GM13977 (cell line): ENCODE results near the gene CCDC107.

Experiments
- DNase-seq: peaks from one replicate; pipeline ENCODE4 v3.0.0; 2012; ENCODE audit warnings: low spot score
- CTCF ChIP-seq: IDR thresholded peaks from 2 replicates; pipeline ENCODE4 v1.5.1; 2012; ENCODE audit warnings: mild to moderate bottlenecking, control low read depth; ENCODE audit not compliant: insufficient read depth; ENCODE audit errors: extremely low read depth, missing control alignments
- in situ Hi-C: fragments of 300-500 bp; cut with MboI; formaldehyde crosslinking; loops from one replicate; pipeline ENCODE4 v1.12.0; 2022; ENCODE audit warnings: low sequenced_read_pairs, low pct_unique_long_range_greater_than_20kb, mixed read lengths, inconsistent platforms; ENCODE audit not compliant: unreplicated experiment

CCDC107 gene

DNA sequence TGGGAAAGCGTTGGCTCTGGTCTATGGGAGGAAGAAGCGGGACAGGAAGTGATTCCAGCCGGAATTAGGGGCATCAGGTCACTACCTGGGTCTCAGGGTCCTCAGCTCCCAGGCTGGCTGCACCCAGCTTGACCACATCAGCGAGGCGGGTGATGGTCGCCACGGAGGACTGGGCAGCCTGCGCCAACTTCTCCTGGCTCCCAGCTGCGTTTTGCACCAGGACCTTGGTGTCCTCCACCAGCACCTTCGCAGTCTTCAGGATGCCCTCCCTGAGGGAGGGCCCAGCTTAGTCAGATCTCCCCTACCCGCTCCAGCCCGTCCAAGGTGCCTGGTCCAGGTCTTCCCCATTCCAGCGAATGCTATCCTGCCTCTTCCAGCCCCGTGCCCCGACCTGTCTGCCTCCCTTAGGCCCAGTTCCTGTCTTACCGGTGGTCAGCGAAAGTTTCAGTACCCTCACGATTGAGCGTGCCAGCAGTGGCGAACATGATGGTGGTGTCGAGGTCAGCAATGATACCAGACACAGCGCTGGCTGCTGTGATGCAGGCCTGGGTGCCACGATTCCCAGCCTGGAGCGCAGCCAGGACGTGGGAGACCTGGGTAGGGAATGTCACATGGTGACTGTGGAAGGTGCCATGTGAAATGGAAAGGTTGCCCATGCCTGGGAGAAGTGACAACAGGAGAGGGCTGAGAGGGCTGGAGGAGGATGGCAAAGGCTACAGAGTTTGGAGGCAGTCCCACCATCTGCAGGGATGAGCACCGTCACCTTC, 46.0 kb downstream of the CCDC107 start:
- no peak for TF ChIP-seq CTCF
- DNase-seq, result no peak
- in situ Hi-C loops, result no loop called here

DNA sequence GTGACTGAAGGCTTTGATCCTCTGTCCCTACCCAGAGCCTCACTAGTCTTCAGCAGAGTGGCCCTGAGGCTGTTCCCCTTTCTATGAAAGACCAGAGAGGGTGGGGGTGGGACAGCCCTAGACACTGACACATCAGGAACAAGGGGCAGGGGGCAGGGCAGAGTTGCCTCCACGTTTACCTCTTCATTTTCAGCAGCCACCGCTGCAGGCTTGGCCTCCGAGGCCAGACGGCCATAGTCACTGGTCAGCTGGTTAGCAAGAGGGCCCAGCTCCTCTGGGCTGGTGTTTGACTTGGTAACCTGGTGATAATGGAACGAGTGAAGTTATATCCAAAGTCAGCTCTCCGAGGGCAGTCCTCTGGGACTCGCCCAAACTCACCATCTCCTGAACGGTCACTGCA, 47.3 kb downstream of the CCDC107 start:
- in situ Hi-C loops, result no loop called here
- no peak for TF ChIP-seq CTCF
- DNase-seq, result no peak

- in situ Hi-C loops, result no loop called here
- DNase-seq, result no peak
- no peak for TF ChIP-seq CTCF
Observed at GRCh38 chr9:35705836-35706430, 47.8 kb downstream of the CCDC107 start.

DNA sequence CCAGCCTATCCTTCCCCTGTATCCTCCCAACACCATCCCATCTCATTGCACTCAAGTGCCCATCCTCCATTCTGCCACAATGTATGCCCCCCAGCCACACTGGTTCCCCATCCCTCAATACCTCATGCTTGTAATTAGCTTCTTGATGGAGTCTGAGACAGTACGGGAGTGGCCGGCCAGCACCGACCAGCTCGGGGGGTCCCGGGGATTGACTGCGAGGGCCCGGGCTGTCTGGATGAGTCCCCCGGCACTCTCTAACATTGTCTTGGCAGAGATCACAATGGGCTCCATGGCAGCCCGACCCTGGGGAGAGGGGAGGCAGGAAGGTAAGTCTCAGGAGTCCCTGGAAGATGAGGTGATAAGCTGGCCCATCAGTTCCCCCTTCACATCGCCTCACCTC, 48.9 kb downstream of the CCDC107 start:
- no peak for DNase-seq
- in situ Hi-C loops, result no loop called here
- no peak for TF ChIP-seq CTCF

- in situ Hi-C loops, result no loop called here
- no peak for TF ChIP-seq CTCF
- DNase-seq, result no peak
Observed at GRCh38 chr9:35708146-35708545, 50.1 kb downstream of the CCDC107 start.

GRCh38 chr9:35710818-35711500, 52.9 kb downstream of the CCDC107 start:
- in situ Hi-C loops, result no loop called here
- TF ChIP-seq CTCF, result no peak
- no peak for DNase-seq
